ENCODE results near the gene NUDT19. TPM values are rescaled to one million over a fixed set of nuclear protein-coding genes. Genes with fewer than 3 reads are reported as not detected.

The NUDT19 gene
- total RNA-seq, 6 experiments from 2014 or later, result 4.1 to 11.8 (median 7.2) TPM

DNA sequence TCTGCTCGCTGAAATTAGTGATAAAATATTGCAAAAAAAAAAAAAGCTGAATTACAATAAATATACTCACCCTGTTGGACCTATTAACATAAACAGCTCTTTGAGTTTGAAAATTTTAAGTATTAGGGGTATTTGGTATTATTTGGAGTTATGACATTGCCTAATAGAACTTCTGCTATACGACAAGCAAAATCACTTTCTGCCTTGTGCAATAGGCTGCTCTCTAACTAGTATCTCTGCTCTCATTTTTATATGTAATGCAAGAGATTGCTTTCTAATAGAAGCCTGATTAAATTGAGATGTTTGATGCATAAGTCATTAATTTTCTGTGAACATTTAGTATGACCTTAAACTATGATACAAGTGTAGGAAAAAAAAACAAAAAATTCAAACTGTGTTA is 10.6 kb upstream of the NUDT19 start:
- ATAC-seq (no peak), DNase-seq (no peak)
- no peak overlapping the region for H3K27ac ChIP-seq
- no peaks in the 10 kb centered on the region for H3K36me3 ChIP-seq
- no peaks in the 10 kb centered on the region for H3K4me1 ChIP-seq
- peaks cover 0 to 11% of the 10 kb centered on the region in 2 donors for H3K27me3 ChIP-seq
- H3K9me3 ChIP-seq, result no peaks in the 10 kb centered on the region
- WGBS (ENCODE audit: insufficient coverage, low coverage, low lambda C conversion rate, missing lambda C conversion rate), result 53% methylated on average over 2 of the region's 2 CpGs
- no peak overlapping the region for H3K4me3 ChIP-seq
- intact Hi-C loops (cut with DNase I), result no loop called here
- TF ChIP-seq, protein P1, sequence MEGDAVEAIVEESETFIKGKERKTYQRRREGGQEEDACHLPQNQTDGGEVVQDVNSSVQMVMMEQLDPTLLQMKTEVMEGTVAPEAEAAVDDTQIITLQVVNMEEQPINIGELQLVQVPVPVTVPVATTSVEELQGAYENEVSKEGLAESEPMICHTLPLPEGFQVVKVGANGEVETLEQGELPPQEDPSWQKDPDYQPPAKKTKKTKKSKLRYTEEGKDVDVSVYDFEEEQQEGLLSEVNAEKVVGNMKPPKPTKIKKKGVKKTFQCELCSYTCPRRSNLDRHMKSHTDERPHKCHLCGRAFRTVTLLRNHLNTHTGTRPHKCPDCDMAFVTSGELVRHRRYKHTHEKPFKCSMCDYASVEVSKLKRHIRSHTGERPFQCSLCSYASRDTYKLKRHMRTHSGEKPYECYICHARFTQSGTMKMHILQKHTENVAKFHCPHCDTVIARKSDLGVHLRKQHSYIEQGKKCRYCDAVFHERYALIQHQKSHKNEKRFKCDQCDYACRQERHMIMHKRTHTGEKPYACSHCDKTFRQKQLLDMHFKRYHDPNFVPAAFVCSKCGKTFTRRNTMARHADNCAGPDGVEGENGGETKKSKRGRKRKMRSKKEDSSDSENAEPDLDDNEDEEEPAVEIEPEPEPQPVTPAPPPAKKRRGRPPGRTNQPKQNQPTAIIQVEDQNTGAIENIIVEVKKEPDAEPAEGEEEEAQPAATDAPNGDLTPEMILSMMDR (IDR thresholded peaks at IDR 0.05), result no peak
- TF ChIP-seq POLR2A (IDR thresholded peaks at IDR 0.05), result no peak

DNA sequence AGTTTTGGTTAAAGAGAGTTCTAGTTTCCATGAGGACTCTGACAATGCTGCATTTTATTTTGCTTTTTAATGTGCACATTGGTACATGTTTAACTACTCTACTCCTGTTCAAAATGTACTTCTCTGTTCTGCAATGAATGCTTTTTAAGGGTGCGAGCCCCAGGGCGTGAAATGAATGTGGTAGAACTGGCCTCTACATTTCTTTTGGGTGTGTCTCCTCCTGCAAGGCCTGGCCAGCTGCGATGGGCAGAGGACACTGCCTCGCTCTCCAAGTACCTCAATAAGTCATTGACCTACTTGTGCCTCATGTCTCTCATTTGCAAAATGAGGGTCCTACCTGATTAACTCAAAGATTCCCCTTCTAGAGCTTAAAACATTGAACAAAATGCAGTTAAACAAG is 9.3 kb upstream of the NUDT19 start:
- no peak for DNase-seq
- Histone ChIP-seq H3K9me3 (no peaks in the 10 kb centered on the region), H3K27ac (no peak overlapping the region), H3K4me1 (no peaks in the 10 kb centered on the region), H3K4me3 (no peak overlapping the region), H3K36me3 (no peaks in the 10 kb centered on the region), H3K27me3 (no peaks in the 10 kb centered on the region)
- WGBS (ENCODE audit: insufficient coverage, low coverage, low lambda C conversion rate, missing lambda C conversion rate), result 73% methylated on average over 3 of the region's 4 CpGs
- intact Hi-C loops (cut with DNase I), result no loop called here
- TF ChIP-seq, protein P1 (IDR thresholded peaks at IDR 0.05), result no peak
- TF ChIP-seq POLR2A (IDR thresholded peaks at IDR 0.05), result no peak
- no peak for ATAC-seq

DNA sequence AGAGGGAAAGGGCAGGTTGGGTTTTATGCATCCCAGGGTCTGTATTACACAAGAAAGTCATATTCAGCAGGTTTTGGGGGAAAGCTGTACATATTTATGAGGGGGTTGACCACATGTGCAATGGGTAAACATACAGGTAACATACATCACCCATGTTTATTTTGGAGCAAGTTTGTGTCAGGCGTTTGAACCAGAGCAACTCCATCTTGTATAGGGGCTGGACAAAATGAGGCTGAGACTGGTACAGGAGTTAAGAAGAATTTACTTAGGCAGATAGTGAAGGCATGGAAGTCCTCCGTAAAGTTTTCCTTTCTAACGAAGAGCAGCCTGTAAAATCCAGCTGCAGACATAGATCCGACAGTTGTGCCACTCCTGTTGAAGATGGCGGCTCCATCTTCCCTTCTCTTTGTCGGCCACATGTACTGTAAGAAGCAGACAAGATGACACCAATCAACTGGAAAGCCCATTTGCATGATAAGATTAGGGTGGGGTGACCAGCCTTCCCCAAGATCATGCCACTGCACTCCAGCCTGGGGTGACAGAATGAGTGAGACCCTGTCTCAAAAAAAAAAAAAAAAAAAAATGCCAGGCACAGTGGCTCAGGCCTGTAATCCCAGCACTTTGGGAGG is 4.7 kb upstream of the NUDT19 start:
- H3K4me3 ChIP-seq, result no peak overlapping the region
- intact Hi-C loops (cut with DNase I), result no loop called here
- 80% methylated on average over 6 of the region's 6 CpGs for WGBS (ENCODE audit: insufficient coverage, low coverage, low lambda C conversion rate, missing lambda C conversion rate)

DNA sequence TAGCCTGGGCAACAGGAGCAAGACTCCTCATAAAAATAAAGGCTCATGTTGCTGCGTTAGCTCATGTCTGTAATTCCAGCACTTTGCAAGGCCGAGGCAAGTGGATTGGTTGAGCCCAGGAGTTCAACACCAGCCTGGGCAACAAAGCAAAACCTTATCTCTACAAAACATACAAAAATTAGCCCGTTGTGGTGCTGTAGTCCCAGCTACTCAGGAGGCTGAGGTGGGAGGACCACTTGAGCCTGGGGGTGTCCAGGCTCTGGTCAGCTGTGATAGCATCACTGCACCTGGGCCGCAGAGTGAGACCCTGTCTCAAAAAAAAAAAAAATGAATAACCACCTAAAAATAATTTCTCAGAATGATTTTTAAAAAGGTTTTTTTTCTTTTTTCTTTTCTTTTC is 3.9 kb upstream of the NUDT19 start:
- Histone ChIP-seq H3K27ac (no peak overlapping the region), H3K4me3 (no peak overlapping the region), H3K27me3 (no peaks in the 10 kb centered on the region), H3K4me1 (peaks cover 0 to 11% (median 3%) of the 10 kb centered on the region in 4 donors), H3K36me3 (no peaks in the 10 kb centered on the region), H3K9me3 (no peaks in the 10 kb centered on the region)
- TF ChIP-seq, protein P1 (IDR thresholded peaks at IDR 0.05), result no peak
- TF ChIP-seq POLR2A (IDR thresholded peaks at IDR 0.05), result no peak
- WGBS (ENCODE audit: insufficient coverage, low coverage, low lambda C conversion rate, missing lambda C conversion rate), result 100% methylated on average over 2 of the region's 4 CpGs
- DNase-seq (no peak), ATAC-seq (no peak)
- intact Hi-C loops (cut with DNase I), result no loop called here

More for the DNA sequence above, 4.7 kb upstream of the NUDT19 start:
- H3K36me3 ChIP-seq, result no peaks in the 10 kb centered on the region
- DNase-seq, result no peak
- H3K9me3 ChIP-seq, result no peaks in the 10 kb centered on the region
- no peak overlapping the region for H3K27ac ChIP-seq
- no peaks in the 10 kb centered on the region for H3K27me3 ChIP-seq
- H3K4me1 ChIP-seq, result peaks cover 0 to 6% (median 3%) of the 10 kb centered on the region in 4 donors
- TF ChIP-seq, protein P1 (IDR thresholded peaks at IDR 0.05), result no peak
- no peak for TF ChIP-seq POLR2A (IDR thresholded peaks at IDR 0.05)
- no peak for ATAC-seq
